Stimulated activated memory B cell treated with anti-CD40 and anti-IgM and Interleukin-4, amounts not matched to agents 10 μg/mL and 1 μg/mL and 100 μg/mL, for 72 hours (primary cell): ENCODE data around the gene SYNGR2.
"Not testable (repeated sequence)": the region's sequence is repeated elsewhere in the genome, so short reads cannot be mapped to it uniquely, and the experiment has no call there.

ENCODE experiments used
- ATAC-seq: fragments of 150-1000 bp; cut with Tn5 transposase; 2 replicates; pipeline ENCODE4 v1.10.0; 2021
- H3K27ac Mint-ChIP-seq: one replicate; pipeline ENCODE4 v1.8.0; 2022; ENCODE audit warnings: mild to moderate bottlenecking, mixed read lengths
- H3K27me3 Mint-ChIP-seq: one replicate; pipeline ENCODE4 v1.8.0; 2022; ENCODE audit warnings: mixed read lengths
- H3K36me3 Mint-ChIP-seq: one replicate; pipeline ENCODE4 v1.8.0; 2022; ENCODE audit warnings: mixed read lengths
- H3K4me1 Mint-ChIP-seq: one replicate; pipeline ENCODE4 v1.8.0; 2022; ENCODE audit warnings: mixed read lengths
- H3K4me3 Mint-ChIP-seq: one replicate; pipeline ENCODE4 v1.8.0; 2022; ENCODE audit warnings: mild to moderate bottlenecking, moderate library complexity, mixed read lengths
- H3K9me3 Mint-ChIP-seq: one replicate; pipeline ENCODE4 v1.8.0; 2022; ENCODE audit warnings: mixed read lengths

Gene SYNGR2

DNA sequence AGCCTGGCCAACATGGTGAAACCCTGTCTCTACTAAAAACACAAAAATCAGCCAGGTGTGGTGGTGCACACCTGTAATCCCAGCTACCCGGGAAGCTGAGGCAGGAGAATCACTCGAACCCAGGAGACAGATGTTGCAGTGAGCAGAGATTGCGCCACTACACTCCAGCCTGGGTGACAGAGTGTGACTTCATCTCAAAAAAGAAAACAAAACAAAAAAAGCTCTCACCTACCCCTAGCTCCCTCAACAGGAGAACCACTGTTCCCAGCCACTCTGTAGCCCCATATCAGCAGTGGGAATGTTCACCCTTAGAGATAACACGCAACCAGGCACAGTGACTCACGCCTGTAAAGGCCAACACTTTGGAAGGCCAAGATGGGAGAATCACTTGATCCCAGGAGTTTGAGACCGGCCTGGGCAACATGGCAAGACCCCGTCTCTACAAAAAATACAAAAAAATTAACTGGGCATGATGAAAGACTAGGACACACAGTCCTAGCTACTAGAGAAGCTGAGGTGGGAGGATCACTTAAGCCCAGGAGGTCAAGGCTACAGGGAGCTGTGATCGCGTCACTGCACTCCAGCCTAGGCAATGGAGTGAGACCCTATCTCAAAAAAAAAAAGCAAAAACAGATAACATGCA, 32.4 kb upstream of the SYNGR2 start:
- Mint-ChIP-seq H3K9me3 (no peaks in the 10 kb centered on the region), H3K4me1 (peaks cover 80% of the 10 kb centered on the region), H3K4me3 (peak overlapping the region; percentile 13), H3K36me3 (peaks cover 81% of the 10 kb centered on the region), H3K27me3 (no peaks in the 10 kb centered on the region), H3K27ac (peak overlapping the region; percentile 82)
- no peak for ATAC-seq

DNA sequence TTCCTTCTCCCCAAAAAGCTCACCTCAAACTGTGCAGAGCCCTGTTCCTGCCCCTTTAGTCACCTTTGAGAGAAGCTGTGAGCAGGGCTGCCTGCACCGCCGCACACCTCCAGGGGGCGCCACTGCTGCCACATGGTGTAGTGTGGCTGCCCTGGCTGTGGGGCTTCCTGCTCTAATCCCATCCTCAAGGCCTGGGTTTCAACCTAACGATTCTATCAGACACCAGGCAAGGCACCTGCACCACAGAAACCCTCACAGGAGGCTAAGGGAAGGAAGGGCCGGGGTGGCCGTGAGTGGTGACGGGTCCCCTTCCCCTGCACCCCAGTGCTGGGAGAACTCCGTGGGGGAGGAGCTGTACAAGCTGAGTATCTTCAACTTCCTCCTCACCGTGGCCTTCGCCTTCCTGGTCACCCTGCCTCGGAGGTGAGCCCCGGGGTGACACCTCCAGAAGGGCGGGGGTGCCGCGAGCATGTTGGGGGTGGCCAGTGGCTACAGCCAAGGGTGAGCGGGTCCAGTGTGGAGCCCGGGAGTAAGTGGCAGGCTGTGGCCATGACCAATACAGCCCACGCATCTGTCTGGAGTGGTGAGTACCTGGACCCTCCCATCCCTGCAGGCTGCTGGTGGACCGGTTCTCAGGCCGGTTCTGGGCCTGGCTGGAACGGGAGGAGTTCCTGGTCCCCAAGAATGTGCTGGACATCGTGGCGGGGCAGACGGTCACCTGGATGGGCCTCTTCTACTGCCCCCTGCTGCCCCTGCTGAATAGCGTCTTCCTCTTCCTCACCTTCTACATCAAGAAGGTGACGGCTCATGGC, 30.8 kb upstream of the SYNGR2 start:
- H3K27me3 Mint-ChIP-seq: no peaks in the 10 kb centered on the region
- H3K4me1 Mint-ChIP-seq: peaks cover 93% of the 10 kb centered on the region
- H3K4me3 Mint-ChIP-seq: peak overlapping the region; percentile 84
- ATAC-seq: peak; percentile 44
- H3K9me3 Mint-ChIP-seq: no peaks in the 10 kb centered on the region
- H3K27ac Mint-ChIP-seq: peak overlapping the region; percentile 99
- H3K36me3 Mint-ChIP-seq: peaks cover 80% of the 10 kb centered on the region

- H3K4me1 Mint-ChIP-seq: peaks cover 93% of the 10 kb centered on the region
- H3K27me3 Mint-ChIP-seq: no peaks in the 10 kb centered on the region
- H3K9me3 Mint-ChIP-seq: no peaks in the 10 kb centered on the region
- peak overlapping the region; percentile 99 for H3K27ac Mint-ChIP-seq
- peak overlapping the region; percentile 84 for H3K4me3 Mint-ChIP-seq
- ATAC-seq: no peak
- peaks cover 80% of the 10 kb centered on the region for H3K36me3 Mint-ChIP-seq
These were observed 29.9 kb upstream of the SYNGR2 start for GRCh38 chr17:78138204-78139060.

- peaks cover 66% of the 10 kb centered on the region for H3K36me3 Mint-ChIP-seq
- not testable (repeated sequence) for H3K9me3 Mint-ChIP-seq, ATAC-seq, H3K27me3 Mint-ChIP-seq
- H3K4me3 Mint-ChIP-seq: peak overlapping the region; percentile 16
- H3K4me1 Mint-ChIP-seq: peaks cover 93% of the 10 kb centered on the region
- H3K27ac Mint-ChIP-seq: peak overlapping the region; percentile 99
These were observed 28.6 kb upstream of the SYNGR2 start for GRCh38 chr17:78139861-78140168.

- H3K36me3 Mint-ChIP-seq: peaks cover 60% of the 10 kb centered on the region
- ATAC-seq: peak; percentile 89
- H3K4me1 Mint-ChIP-seq: peaks cover 96% of the 10 kb centered on the region
- no peaks in the 10 kb centered on the region for H3K9me3 Mint-ChIP-seq
- H3K4me3 Mint-ChIP-seq: peak overlapping the region; percentile 47
- peak overlapping the region; percentile 99 for H3K27ac Mint-ChIP-seq
- H3K27me3 Mint-ChIP-seq: no peaks in the 10 kb centered on the region
These were observed 28.0 kb upstream of the SYNGR2 start for GRCh38 chr17:78140169-78141051.

GRCh38 chr17:78141437-78142118, 26.8 kb upstream of the SYNGR2 start:
- peak overlapping the region; percentile 23 for H3K4me3 Mint-ChIP-seq
- peak overlapping the region; percentile 99 for H3K27ac Mint-ChIP-seq
- no peaks in the 10 kb centered on the region for H3K9me3 Mint-ChIP-seq

DNA sequence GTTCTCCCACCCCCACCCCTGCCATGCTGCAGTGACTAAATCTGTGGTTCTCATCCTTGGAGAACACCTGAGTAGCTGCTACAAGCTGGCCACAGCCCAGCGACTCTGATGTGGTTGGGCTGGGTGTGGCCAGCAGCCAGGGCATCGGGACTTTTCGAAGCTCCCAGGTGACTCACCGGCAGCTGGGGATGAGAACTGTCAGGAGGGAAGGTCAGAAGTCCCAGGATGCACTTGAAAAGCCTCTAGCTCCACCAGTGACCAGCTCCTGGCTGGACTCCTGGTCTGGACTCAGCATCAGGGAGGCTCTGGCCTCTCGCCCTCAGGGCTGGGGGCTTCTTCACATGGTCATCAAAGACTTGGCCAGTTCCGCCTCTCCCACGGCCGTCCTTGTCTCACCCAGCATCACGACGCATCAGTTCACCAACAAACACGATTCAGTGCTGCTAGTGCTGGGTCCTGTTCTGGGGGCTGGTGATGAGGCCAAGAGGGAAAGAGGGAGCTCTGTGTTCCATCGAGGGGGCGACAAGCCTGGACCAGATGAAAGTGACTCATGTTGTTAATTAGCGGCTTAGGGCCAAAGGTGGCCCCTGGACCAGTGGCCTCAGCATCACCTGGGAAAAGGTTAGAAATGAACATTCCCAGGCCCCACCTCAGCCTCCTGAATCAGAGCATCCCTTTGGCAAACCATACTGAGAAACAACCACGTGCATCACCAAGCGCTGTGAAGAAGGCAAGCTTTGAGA, 26.1 kb upstream of the SYNGR2 start:
- H3K36me3 Mint-ChIP-seq: peaks cover 47% of the 10 kb centered on the region
- H3K4me1 Mint-ChIP-seq: peaks cover 94% of the 10 kb centered on the region
- H3K4me3 Mint-ChIP-seq: peak overlapping the region; percentile 36
- peak overlapping the region; percentile 99 for H3K27ac Mint-ChIP-seq
- no peaks in the 10 kb centered on the region for H3K9me3 Mint-ChIP-seq
- no peak for ATAC-seq
- no peaks in the 10 kb centered on the region for H3K27me3 Mint-ChIP-seq

More at GRCh38 chr17:78141437-78142118, 26.8 kb upstream of the SYNGR2 start:
- no peaks in the 10 kb centered on the region for H3K27me3 Mint-ChIP-seq
- peaks cover 50% of the 10 kb centered on the region for H3K36me3 Mint-ChIP-seq
- H3K4me1 Mint-ChIP-seq: peaks cover 94% of the 10 kb centered on the region
- no peak for ATAC-seq

DNA sequence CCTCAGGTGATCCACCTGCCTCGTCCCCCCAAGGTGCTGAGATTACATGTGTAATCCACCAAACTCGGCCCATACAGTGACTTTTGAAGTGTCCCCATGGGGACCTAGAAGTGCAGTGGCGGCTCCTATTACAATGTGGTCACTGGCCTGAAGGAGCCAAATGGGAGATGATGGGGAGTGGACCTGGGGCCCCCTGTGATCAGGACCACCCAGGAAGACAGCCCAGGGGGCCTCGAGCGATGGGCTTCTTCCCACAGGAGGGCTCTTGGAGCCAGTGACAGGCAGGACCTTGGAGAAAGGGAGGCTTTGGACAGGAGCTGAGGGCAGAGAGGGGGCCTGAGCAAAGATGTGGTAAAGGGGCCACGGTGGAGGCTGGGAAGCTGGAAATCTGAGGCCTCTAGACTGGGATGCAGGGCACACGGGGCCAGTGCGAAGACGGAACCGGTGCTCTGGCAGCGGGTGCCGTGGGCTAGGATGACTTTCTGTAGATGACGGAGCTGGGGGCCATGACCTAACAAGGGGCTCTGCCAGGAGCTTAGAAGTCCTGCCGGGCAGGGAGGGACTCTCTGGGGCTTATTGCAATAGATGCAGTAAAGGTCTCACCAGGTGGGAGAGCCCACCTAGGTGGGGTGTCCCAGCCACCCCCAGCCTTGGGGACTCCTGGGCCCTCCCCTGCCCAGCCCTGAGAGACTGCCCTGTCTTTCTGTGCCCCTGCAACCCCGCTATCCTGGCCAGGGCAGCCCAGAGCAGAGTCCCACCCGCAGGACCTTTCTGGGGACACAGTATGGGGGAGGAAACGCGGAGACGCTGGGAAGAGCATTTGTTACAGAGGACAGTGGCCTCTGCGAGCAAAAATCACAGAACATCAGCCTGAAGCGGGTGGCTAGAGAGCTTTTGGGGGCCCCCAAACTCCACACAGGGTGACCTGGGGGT, 24.9 kb upstream of the SYNGR2 start:
- peak overlapping the region; percentile 99 for H3K27ac Mint-ChIP-seq

GRCh38 chr17:78144147-78144719, 24.1 kb upstream of the SYNGR2 start:
- no peak for ATAC-seq
- H3K4me1 Mint-ChIP-seq: peaks cover 91% of the 10 kb centered on the region
- peaks cover 38% of the 10 kb centered on the region for H3K36me3 Mint-ChIP-seq
- peak overlapping the region; percentile 50 for H3K4me3 Mint-ChIP-seq
- peaks cover 5% of the 10 kb centered on the region for H3K9me3 Mint-ChIP-seq
- no peaks in the 10 kb centered on the region for H3K27me3 Mint-ChIP-seq
- peak overlapping the region; percentile 99 for H3K27ac Mint-ChIP-seq

More for the DNA sequence above, 24.9 kb upstream of the SYNGR2 start:
- H3K9me3 Mint-ChIP-seq: peaks cover 2% of the 10 kb centered on the region
- peaks cover 94% of the 10 kb centered on the region for H3K4me1 Mint-ChIP-seq
- H3K36me3 Mint-ChIP-seq: peaks cover 41% of the 10 kb centered on the region
- no peaks in the 10 kb centered on the region for H3K27me3 Mint-ChIP-seq
- H3K4me3 Mint-ChIP-seq: no peak overlapping the region
- ATAC-seq: no peak

DNA sequence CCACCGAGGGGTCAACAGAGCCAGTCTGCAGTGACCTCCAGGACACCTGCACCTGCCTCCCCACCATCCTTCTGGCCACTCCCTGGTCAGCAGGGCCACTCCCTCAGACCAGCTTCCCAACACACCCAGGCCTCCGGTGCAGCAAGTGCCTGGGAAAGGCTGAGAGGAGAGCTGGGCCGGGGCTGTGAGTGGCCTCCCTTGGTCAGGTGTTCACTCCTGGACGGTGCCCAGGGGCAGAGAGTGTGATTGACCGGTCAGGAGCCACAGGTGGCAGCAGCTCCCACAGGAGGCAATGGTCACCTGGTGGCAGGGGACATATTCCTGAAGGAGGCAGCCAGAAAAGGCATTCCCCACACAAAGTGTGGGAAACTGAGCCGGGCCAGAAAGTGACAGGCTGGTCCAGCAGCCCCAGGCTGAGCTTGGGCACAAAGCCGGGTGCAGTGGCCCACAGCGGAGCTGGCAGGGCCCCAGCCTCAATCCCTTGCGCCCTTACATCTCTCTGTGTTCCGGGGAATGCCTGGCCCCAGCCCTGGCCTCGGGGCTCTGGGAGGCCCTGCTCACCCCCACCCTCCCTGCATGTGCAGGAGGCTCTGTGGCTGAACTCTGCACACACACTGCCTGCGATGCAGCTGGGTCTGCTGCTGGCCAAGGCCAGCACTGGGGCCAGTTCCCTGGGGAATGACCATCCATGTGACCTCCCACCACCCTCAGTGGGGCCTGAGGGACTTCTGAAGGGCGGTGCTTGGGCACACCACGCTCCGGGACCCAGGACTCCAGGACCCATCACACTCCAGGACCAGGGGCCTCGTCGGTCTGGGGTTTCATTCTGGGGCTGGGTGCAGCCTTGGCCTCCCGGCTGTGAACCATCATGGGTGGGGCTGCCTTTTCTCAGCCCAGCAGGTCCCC, 23.4 kb upstream of the SYNGR2 start:
- no peak for ATAC-seq
- Mint-ChIP-seq H3K4me1 (peaks cover 84% of the 10 kb centered on the region), H3K9me3 (peaks cover 5% of the 10 kb centered on the region), H3K4me3 (peak overlapping the region; percentile 50), H3K27ac (peak overlapping the region; percentile 99), H3K36me3 (peaks cover 30% of the 10 kb centered on the region), H3K27me3 (no peaks in the 10 kb centered on the region)

DNA sequence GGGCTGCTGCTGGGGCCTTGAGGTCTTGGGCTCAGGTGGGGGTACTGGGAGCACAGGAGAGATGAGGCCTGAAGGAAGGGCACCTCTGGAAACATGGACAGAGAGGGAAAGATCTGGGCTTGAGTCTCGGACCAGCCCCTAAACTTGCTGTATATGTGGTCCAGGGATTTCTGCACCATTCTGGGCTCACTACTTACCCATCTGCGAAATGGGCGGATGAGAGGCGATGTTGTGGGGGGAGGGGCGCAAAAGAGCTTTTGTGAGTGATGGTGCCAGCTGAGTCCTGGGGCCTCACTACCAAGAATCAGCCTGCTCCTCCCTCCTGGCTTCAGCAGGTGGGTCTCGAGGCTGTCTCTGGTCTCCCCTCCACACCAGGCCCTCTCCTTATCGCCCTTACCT, 21.9 kb upstream of the SYNGR2 start:
- ATAC-seq: no peak
- Mint-ChIP-seq H3K9me3 (peaks cover 8% of the 10 kb centered on the region), H3K27me3 (no peaks in the 10 kb centered on the region), H3K27ac (peak overlapping the region; percentile 99), H3K4me1 (peaks cover 86% of the 10 kb centered on the region), H3K36me3 (peaks cover 25% of the 10 kb centered on the region), H3K4me3 (peak overlapping the region; percentile 49)

DNA sequence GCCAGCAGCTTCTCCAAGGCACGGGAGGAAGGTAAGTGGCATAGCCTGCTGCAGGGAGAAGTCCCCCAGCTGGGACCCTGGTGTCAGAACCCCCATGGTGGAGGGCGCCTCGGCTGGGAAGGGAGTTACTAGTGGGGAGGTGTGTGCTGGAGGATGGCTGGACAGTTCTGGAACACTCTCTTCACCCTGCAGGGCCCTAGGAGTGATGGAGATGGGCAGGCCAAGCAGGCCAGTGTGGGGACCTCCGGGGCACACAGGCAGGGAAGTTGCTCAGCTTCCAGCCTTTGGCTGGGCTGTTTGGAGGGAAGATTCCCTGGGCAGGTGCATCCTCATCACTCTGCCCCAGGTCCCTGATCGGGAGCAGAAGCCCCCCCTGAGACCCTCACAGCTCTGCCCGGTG, 21.5 kb upstream of the SYNGR2 start:
- Mint-ChIP-seq H3K4me1 (peaks cover 86% of the 10 kb centered on the region), H3K9me3 (peaks cover 8% of the 10 kb centered on the region), H3K4me3 (peak overlapping the region; percentile 49), H3K27me3 (no peaks in the 10 kb centered on the region), H3K27ac (peak overlapping the region; percentile 99), H3K36me3 (peaks cover 24% of the 10 kb centered on the region)
- ATAC-seq: no peak
